Measurements from ENCODE around the gene ZNF322.

DNA sequence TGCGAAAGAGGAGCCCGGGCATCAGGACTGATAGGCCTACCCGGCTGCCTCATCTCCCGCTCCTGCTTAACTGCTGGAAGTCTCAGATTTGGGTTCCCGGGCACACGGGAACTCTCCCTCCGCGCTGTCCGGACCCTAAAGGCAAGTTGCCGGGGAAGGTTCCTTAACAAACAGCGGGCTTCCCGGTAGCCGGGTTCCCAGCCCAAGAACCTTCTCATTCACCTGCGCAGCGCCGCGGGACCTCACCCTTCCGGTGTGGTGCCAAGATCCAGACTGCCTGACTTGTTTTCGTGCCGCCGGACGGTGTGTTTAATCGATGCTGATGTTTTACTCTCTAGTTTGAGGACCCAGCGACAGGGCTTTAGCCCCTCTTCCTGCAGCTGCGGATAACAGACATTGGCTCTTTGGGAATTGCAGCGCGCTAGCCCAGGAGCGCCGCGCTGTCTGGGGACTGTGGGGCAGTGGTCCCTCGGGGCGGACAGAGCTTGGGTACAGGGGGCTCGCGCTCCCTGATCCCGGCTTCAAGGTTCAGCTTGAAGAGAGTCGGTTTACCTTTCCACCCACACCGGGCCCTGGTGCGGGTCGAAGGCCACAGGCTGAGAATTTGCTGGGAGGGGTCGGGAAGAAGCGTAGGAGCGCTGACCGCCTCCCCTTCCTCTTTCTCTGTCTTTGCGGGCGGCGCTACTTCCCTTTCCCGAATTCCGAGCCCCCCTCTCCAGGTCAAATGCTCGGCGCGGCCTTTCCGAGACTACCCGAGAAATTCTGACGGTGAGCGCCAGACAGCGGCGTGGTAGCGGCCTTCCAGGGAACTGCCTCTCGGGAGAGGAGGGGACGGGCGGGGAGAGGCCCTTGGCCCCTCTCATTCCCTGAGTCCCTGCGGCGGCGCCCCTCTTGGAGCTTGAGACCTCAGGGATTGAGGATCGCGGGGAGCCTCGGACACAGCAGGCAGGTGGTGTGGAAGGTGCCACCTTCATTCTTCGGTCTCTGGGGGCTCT lies 45.6 kb downstream of the ZNF322 start:
- TF ChIP-seq CTCF (IDR thresholded peaks at IDR 0.05; ENCODE audit: low read depth, low read length, missing input control) (no peak), GABPA (IDR thresholded peaks at IDR 0.05 in 1 of 2, conservative IDR thresholded peaks at IDR 0.05 in 1 of 2) (no peak), JUND (IDR thresholded peaks at IDR 0.05) (no peak), MAX (IDR thresholded peaks at IDR 0.05) (no peak), TAF1 (conservative IDR thresholded peaks at IDR 0.05) (no peak), ATF3 (IDR thresholded peaks at IDR 0.05) (no peak), ZBTB33 (IDR thresholded peaks at IDR 0.05) (no peak), RAD21 (IDR thresholded peaks at IDR 0.05) (no peak), YY1 (IDR thresholded peaks at IDR 0.05) (no peak), SP1 (IDR thresholded peaks at IDR 0.05) (no peak), RXRA (IDR thresholded peaks at IDR 0.05) (no peak), EGR1 (IDR thresholded peaks at IDR 0.05; ENCODE audit: low read depth in 2 of 2) (no peak)
- TF ChIP-seq, protein P1, sequence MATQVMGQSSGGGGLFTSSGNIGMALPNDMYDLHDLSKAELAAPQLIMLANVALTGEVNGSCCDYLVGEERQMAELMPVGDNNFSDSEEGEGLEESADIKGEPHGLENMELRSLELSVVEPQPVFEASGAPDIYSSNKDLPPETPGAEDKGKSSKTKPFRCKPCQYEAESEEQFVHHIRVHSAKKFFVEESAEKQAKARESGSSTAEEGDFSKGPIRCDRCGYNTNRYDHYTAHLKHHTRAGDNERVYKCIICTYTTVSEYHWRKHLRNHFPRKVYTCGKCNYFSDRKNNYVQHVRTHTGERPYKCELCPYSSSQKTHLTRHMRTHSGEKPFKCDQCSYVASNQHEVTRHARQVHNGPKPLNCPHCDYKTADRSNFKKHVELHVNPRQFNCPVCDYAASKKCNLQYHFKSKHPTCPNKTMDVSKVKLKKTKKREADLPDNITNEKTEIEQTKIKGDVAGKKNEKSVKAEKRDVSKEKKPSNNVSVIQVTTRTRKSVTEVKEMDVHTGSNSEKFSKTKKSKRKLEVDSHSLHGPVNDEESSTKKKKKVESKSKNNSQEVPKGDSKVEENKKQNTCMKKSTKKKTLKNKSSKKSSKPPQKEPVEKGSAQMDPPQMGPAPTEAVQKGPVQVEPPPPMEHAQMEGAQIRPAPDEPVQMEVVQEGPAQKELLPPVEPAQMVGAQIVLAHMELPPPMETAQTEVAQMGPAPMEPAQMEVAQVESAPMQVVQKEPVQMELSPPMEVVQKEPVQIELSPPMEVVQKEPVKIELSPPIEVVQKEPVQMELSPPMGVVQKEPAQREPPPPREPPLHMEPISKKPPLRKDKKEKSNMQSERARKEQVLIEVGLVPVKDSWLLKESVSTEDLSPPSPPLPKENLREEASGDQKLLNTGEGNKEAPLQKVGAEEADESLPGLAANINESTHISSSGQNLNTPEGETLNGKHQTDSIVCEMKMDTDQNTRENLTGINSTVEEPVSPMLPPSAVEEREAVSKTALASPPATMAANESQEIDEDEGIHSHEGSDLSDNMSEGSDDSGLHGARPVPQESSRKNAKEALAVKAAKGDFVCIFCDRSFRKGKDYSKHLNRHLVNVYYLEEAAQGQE (IDR thresholded peaks at IDR 0.05) = no peak

Measured in liver (tissue), 3 donors.